ENCODE results near the gene LRRC17. TPM values are rescaled to one million over a fixed set of nuclear protein-coding genes. Genes with fewer than 3 reads are reported as not detected.

The LRRC17 gene
- polyA plus RNA-seq, 1 donor from 2014 or later = 6.7 TPM

DNA sequence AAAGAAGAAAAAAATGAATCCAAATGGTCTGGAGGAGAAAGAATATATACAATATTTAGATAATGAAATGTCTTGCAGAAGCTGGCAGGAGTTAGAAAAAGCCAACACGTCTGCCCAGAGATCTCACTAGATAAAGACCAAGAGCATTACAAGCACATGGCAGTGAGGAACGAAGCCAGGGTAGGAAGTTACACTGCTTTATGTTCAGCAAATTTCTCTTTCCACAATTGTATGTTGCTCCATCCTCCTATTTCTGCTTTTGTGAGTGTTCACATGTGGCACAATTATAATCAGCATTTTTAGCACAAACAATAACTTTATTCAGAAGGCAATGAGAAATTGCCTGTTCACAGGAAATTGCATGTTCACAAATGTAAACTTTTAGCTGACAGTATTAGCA lies 53.7 kb downstream of the LRRC17 start:
- H3K9me2 ChIP-seq (ENCODE audit: insufficient read depth, low read length) = no peaks in the 10 kb centered on the region
- H3K27me3 ChIP-seq (ENCODE audit: insufficient read depth, low read depth, low read length) = no peaks in the 10 kb centered on the region
- H3K9ac ChIP-seq (ENCODE audit: low read length) = no peak overlapping the region
- no peaks in the 10 kb centered on the region for H3K9me3 ChIP-seq (ENCODE audit: low read length)
- H3K79me2 ChIP-seq (replicated peaks; ENCODE audit: insufficient read depth, low read length) = no peaks in the 10 kb centered on the region
- H3F3A ChIP-seq (ENCODE audit: insufficient read depth, low read length, poor library complexity, severe bottlenecking) = no peaks in the 10 kb centered on the region
- H3K4me3 ChIP-seq (ENCODE audit: low read length) = no peak overlapping the region
- TF ChIP-seq TAF1 (IDR thresholded peaks at IDR 0.05; ENCODE audit: low read depth) (no peak), POLR2AphosphoS5 (IDR thresholded peaks at IDR 0.05) (no peak), SMC3 (conservative IDR thresholded peaks at IDR 0.05; ENCODE audit: poor library complexity) (no peak), EZH2 (IDR thresholded peaks at IDR 0.05; ENCODE audit: borderline replicate concordance, insufficient read depth, low read length, poor library complexity, severe bottlenecking) (no peak), RAD21 (conservative IDR thresholded peaks at IDR 0.05) (no peak), MXI1 (conservative IDR thresholded peaks at IDR 0.05; ENCODE audit: poor library complexity, severe bottlenecking) (no peak)
- TF ChIP-seq, protein P1, sequence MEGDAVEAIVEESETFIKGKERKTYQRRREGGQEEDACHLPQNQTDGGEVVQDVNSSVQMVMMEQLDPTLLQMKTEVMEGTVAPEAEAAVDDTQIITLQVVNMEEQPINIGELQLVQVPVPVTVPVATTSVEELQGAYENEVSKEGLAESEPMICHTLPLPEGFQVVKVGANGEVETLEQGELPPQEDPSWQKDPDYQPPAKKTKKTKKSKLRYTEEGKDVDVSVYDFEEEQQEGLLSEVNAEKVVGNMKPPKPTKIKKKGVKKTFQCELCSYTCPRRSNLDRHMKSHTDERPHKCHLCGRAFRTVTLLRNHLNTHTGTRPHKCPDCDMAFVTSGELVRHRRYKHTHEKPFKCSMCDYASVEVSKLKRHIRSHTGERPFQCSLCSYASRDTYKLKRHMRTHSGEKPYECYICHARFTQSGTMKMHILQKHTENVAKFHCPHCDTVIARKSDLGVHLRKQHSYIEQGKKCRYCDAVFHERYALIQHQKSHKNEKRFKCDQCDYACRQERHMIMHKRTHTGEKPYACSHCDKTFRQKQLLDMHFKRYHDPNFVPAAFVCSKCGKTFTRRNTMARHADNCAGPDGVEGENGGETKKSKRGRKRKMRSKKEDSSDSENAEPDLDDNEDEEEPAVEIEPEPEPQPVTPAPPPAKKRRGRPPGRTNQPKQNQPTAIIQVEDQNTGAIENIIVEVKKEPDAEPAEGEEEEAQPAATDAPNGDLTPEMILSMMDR (IDR thresholded peaks at IDR 0.05; ENCODE audit: poor library complexity, severe bottlenecking) = no peak
- no peaks in the 10 kb centered on the region for H3K36me3 ChIP-seq (ENCODE audit: insufficient read depth, low read length)
- no peaks in the 10 kb centered on the region for H4K20me1 ChIP-seq (ENCODE audit: insufficient read depth)
- H3K4me2 ChIP-seq (ENCODE audit: low read length) = no peak overlapping the region
- H3K27ac ChIP-seq (ENCODE audit: low read length) = no peak overlapping the region
- H2AFZ ChIP-seq (ENCODE audit: low read depth, low read length) = no peak overlapping the region

- H3K4me2 ChIP-seq (ENCODE audit: low read length) = no peak overlapping the region
- no peak for TF ChIP-seq POLR2AphosphoS5 (IDR thresholded peaks at IDR 0.05)
- no peak for TF ChIP-seq SMC3 (conservative IDR thresholded peaks at IDR 0.05; ENCODE audit: poor library complexity)
- TF ChIP-seq RAD21 (conservative IDR thresholded peaks at IDR 0.05) = no peak
- H3K4me3 ChIP-seq (ENCODE audit: low read length) = no peak overlapping the region
- no peaks in the 10 kb centered on the region for H3K36me3 ChIP-seq (ENCODE audit: insufficient read depth, low read length)
- no peak overlapping the region for H2AFZ ChIP-seq (ENCODE audit: low read depth, low read length)
- no peak overlapping the region for H3K9ac ChIP-seq (ENCODE audit: low read length)
- no peak overlapping the region for H3K27ac ChIP-seq (ENCODE audit: low read length)
- H3K9me2 ChIP-seq (ENCODE audit: insufficient read depth, low read length) = no peaks in the 10 kb centered on the region
- H4K20me1 ChIP-seq (ENCODE audit: insufficient read depth) = no peaks in the 10 kb centered on the region
- no peaks in the 10 kb centered on the region for H3K27me3 ChIP-seq (ENCODE audit: insufficient read depth, low read depth, low read length)
- H3K9me3 ChIP-seq (ENCODE audit: low read length) = no peaks in the 10 kb centered on the region
- H3F3A ChIP-seq (ENCODE audit: insufficient read depth, low read length, poor library complexity, severe bottlenecking) = no peaks in the 10 kb centered on the region
- H3K79me2 ChIP-seq (replicated peaks; ENCODE audit: insufficient read depth, low read length) = no peaks in the 10 kb centered on the region
These were observed 55.0 kb downstream of the LRRC17 start for GRCh38 chr7:102967798-102968197.

DNA sequence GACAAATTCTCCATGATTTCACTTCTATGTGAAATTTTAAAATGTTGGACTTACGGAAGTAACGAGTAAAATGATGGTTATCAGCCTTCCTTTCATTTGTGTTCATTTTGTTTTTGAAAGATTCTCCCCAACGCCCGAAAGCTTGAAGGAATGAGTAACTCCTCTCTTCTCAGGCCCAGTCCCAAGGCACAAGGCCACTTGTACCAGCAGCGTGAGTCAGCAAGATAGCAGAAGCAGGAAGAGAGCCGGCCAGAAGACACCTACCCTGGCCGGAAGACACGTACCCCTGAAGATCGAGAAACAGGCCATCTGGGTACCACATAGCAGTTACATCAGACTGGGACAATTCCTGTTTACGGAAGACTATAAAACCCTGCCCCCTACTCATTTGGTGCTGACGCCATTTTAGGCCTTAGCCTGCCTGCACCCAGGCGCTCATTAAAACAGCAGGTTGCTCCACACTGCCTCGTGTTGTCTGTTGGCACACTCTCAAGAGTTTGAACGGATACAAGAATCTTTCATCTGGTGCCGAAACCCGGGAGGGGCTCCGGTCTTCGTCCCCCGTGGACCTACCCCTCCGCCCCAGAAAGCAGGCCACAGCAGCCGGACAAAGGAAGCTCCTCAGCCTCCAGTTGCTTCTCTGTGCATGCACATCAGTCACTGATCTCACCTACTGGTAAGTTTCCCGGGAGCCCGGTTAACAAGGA lies 60.4 kb downstream of the LRRC17 start:
- no peak for TF ChIP-seq RAD21 (conservative IDR thresholded peaks at IDR 0.05)
- TF ChIP-seq EP300 (conservative IDR thresholded peaks at IDR 0.05; ENCODE audit: poor library complexity, severe bottlenecking) = no peak
- TF ChIP-seq TAF1 (IDR thresholded peaks at IDR 0.05; ENCODE audit: low read depth) = no peak
- no peak for TF ChIP-seq MXI1 (conservative IDR thresholded peaks at IDR 0.05; ENCODE audit: poor library complexity, severe bottlenecking)
- TF ChIP-seq SMC3 (conservative IDR thresholded peaks at IDR 0.05; ENCODE audit: poor library complexity) = no peak
- Histone ChIP-seq H3K27me3 (ENCODE audit: insufficient read depth, low read depth, low read length) (no peaks in the 10 kb centered on the region), H3K4me2 (ENCODE audit: low read length) (no peak overlapping the region), H3K9ac (ENCODE audit: low read length) (no peak overlapping the region), H3K9me2 (ENCODE audit: insufficient read depth, low read length) (no peaks in the 10 kb centered on the region), H2AFZ (ENCODE audit: low read depth, low read length) (no peak overlapping the region), H4K20me1 (ENCODE audit: insufficient read depth) (no peaks in the 10 kb centered on the region), H3K27ac (ENCODE audit: low read length) (no peak overlapping the region), H3K9me3 (ENCODE audit: low read length) (no peaks in the 10 kb centered on the region), H3F3A (ENCODE audit: insufficient read depth, low read length, poor library complexity, severe bottlenecking) (no peaks in the 10 kb centered on the region), H3K79me2 (replicated peaks; ENCODE audit: insufficient read depth, low read length) (no peaks in the 10 kb centered on the region), H3K4me3 (ENCODE audit: low read length) (no peak overlapping the region), H3K36me3 (ENCODE audit: insufficient read depth, low read length) (no peaks in the 10 kb centered on the region)

All from neural cell (in vitro differentiated cells).